K562 (cell line): Measurements from ENCODE around the gene PLA2G4F. TPM values are rescaled to one million over a fixed set of nuclear protein-coding genes. Genes with fewer than 3 reads are reported as not detected.

Experiments used
- ATAC-seq: fragments of 200-7000 bp; cut with Tn5 transposase; 3 replicates; pipeline ENCODE4 v1.9.1; 2020; ENCODE audit warnings: moderate library complexity
- BruUV-seq: library from RNA; stranded (reverse); fragments of 400-500 nt; replicated peaks from 2 replicates; lab custom pipeline; 2021; lab: Mats Ljungman, UMichigan
- CTCF ChIA-PET: fragments of 300-600 bp; formaldehyde crosslinking; extraction: SDS; loops from one replicate; lab custom pipeline; 2021; ENCODE audit warnings: low intra/inter-chr PET ratio; lab: Yijun Ruan, JAX
- POLR2A ChIA-PET: fragments of 300-600, 350-650 bp; sonication (Branson Sonifier 250); formaldehyde crosslinking; extraction: SDS; loops from one replicate; lab custom pipeline; 2021; ENCODE audit warnings: antibody characterized with exemption, inconsistent platforms; lab: Yijun Ruan, JAX
- DNase-seq, 4 experiments: peaks; one replicate each; pipeline versions ENCODE4 v3.0.0 to v3.0.0-alpha.2; 2011 to 2018; ENCODE audit warnings: low spot score in 3 of 4, mixed read lengths in 3 of 4; ENCODE audit errors: extremely low read depth in 1 of 4
- FAIRE-seq: peaks from 2 replicates; lab custom pipeline; 2011; peaks lifted over from hg19 to GRCh38; lab: Jason Lieb, UNC
- H2AFZ ChIP-seq: 2 replicates; pipeline ENCODE4 v1.6.0; 2011; ENCODE audit warnings: low read depth, low read length, control low read depth, inconsistent platforms
- H3K27ac ChIP-seq: fragments of 200-600 bp; 3 replicates; pipeline ENCODE4 v1.8.0; 2011; ENCODE audit warnings: low read depth, mild to moderate bottlenecking, control low read depth, inconsistent platforms, low read length, moderate library complexity, mixed read lengths; ENCODE audit errors: extremely low read depth
- H3K27me3 ChIP-seq, 2 experiments: fragments of 300-600 bp in 1 of 2; 2 replicates in 1 of 2; 3 replicates in 1 of 2; pipeline versions ENCODE4 v1.6.0 to v1.8.0; 2011; ENCODE audit warnings: inconsistent platforms in 2 of 2, low read length in 2 of 2, mild to moderate bottlenecking in 1 of 2, mixed read lengths in 1 of 2, moderate library complexity in 1 of 2; ENCODE audit not compliant: control insufficient read depth in 2 of 2, insufficient read depth in 2 of 2
- H3K36me3 ChIP-seq: fragments of 300-600 bp; 3 replicates; pipeline ENCODE4 v1.8.0; 2011; ENCODE audit warnings: mild to moderate bottlenecking, low read length, inconsistent platforms; ENCODE audit not compliant: control insufficient read depth, insufficient read depth
- H3K4me1 ChIP-seq, 2 experiments: fragments of 200-600 bp in 1 of 2; replicated peaks in 1 of 2; 2 replicates in 1 of 2; 3 replicates in 1 of 2; pipeline versions ENCODE4 v1.5.1 to v1.8.0; 2011; ENCODE audit warnings: inconsistent platforms in 2 of 2, low read length in 2 of 2, mild to moderate bottlenecking in 1 of 2, mixed read lengths in 1 of 2, moderate library complexity in 1 of 2; ENCODE audit not compliant: control insufficient read depth in 2 of 2, insufficient read depth in 2 of 2
- H3K4me2 ChIP-seq: 2 replicates; pipeline ENCODE4 v1.6.1; 2011; ENCODE audit warnings: low read length, control low read depth, inconsistent platforms, mixed read lengths; ENCODE audit not compliant: insufficient read depth
- H3K4me3 ChIP-seq: fragments of 200-600 bp; sonication (generic), shearing (Covaris generic); 2 replicates; pipeline ENCODE4 v1.5.1; 2016; ENCODE audit warnings: control low read depth, inconsistent platforms
- H3K79me2 ChIP-seq: fragments of 200-600 bp; 3 replicates; pipeline ENCODE4 v1.8.0; 2011; ENCODE audit warnings: low read length, inconsistent platforms; ENCODE audit not compliant: control insufficient read depth, insufficient read depth
- H3K9ac ChIP-seq, 2 experiments: 2 replicates each; pipeline versions ENCODE4 v1.6.0 to v1.6.1; 2011; ENCODE audit warnings: low read depth in 2 of 2, low read length in 2 of 2, control low read depth in 1 of 2, inconsistent platforms in 1 of 2, mild to moderate bottlenecking in 1 of 2, mixed read lengths in 1 of 2; ENCODE audit not compliant: insufficient read depth in 1 of 2
- H3K9me1 ChIP-seq: one replicate; pipeline ENCODE4 v1.6.0; 2011; ENCODE audit warnings: inconsistent platforms, mild to moderate bottlenecking, low read length, moderate library complexity; ENCODE audit not compliant: control insufficient read depth, insufficient read depth
- H3K9me3 ChIP-seq: replicated peaks from 2 replicates; pipeline ENCODE4 v1.5.1; 2011; ENCODE audit warnings: low read depth, low read length, inconsistent platforms; ENCODE audit not compliant: control insufficient read depth, insufficient read depth
- H4K20me1 ChIP-seq: replicated peaks from 2 replicates; pipeline ENCODE4 v1.6.1; 2011; ENCODE audit warnings: low read length, inconsistent platforms, mixed read lengths; ENCODE audit not compliant: control insufficient read depth, insufficient read depth
- BHLHE40 ChIP-seq: IDR thresholded peaks from 2 replicates; pipeline ENCODE4 v1.6.1; 2011; ENCODE audit warnings: low read length, improper control_type of control experiment
- CBX1 ChIP-seq: sonication (generic); IDR thresholded peaks from 2 replicates; pipeline ENCODE4 v1.6.1; 2016; ENCODE audit warnings: antibody characterized with exemption, low read depth, mild to moderate bottlenecking
- CHCHD3 ChIP-seq: fragments of 250-450 bp; sonication (Bioruptor Pico); IDR thresholded peaks from 2 replicates; pipeline ENCODE4 v2.1.2; 2022; ENCODE audit warnings: mild to moderate bottlenecking
- GATA2 ChIP-seq: sonication (generic); formaldehyde crosslinking; IDR thresholded peaks from 2 replicates; pipeline ENCODE4 v1.4.0; 2020; ENCODE audit warnings: mild to moderate bottlenecking, missing genetic modification reagents
- KDM5B ChIP-seq: fragments of 200-600 bp; sonication (generic); IDR thresholded peaks from 2 replicates; pipeline ENCODE4 v1.6.1; 2012; ENCODE audit warnings: low read depth, mild to moderate bottlenecking, moderate library complexity, low read length, control low read depth, inconsistent platforms; ENCODE audit not compliant: insufficient replicate concordance
- MCM3 ChIP-seq: fragments of 450-650 bp; IDR thresholded peaks from 2 replicates; pipeline ENCODE4 v1.6.1; 2016
- NR1H2 ChIP-seq: sonication (generic); formaldehyde crosslinking; IDR thresholded peaks from 2 replicates; pipeline ENCODE4 v1.4.0; 2020; ENCODE audit warnings: mild to moderate bottlenecking, missing genetic modification reagents
- NR2C1 ChIP-seq, 2 experiments: fragments of 450-650 bp; IDR thresholded peaks; 2 replicates each; pipeline ENCODE4 v1.6.1; 2017; ENCODE audit warnings: mild to moderate bottlenecking in 2 of 2, antibody characterized with exemption in 1 of 2, inconsistent platforms in 1 of 2, missing compliant biosample characterization in 1 of 2, missing genetic modification characterization in 1 of 2
- REST ChIP-seq, 2 experiments: fragments of 450-650 bp; formaldehyde crosslinking in 1 of 2; IDR thresholded peaks; 2 replicates each; pipeline versions ENCODE4 v1.4.0 to v1.6.1; 2014 to 2020; ENCODE audit warnings: mild to moderate bottlenecking in 2 of 2, borderline replicate concordance in 1 of 2, low read depth in 1 of 2
- SIN3A ChIP-seq, 2 experiments: fragments of 150-350 bp in 1 of 2; IDR thresholded peaks; 2 replicates each; pipeline ENCODE4 v1.6.1; 2011 to 2016; ENCODE audit warnings: borderline replicate concordance in 2 of 2, low read depth in 2 of 2, low read length in 2 of 2, mild to moderate bottlenecking in 2 of 2, moderate library complexity in 2 of 2; ENCODE audit not compliant: control insufficient read depth in 1 of 2
- TAF1 ChIP-seq: IDR thresholded peaks from 2 replicates; pipeline ENCODE4 v1.6.1; 2011; ENCODE audit warnings: mild to moderate bottlenecking, low read length, moderate library complexity; ENCODE audit not compliant: insufficient read depth, control insufficient read depth, severe bottlenecking; ENCODE audit errors: extremely low read depth
- TAF15 ChIP-seq: fragments of 200-400 bp; formaldehyde crosslinking; IDR thresholded peaks from 2 replicates; pipeline ENCODE4 v1.6.1; 2017; ENCODE audit warnings: mild to moderate bottlenecking, low read depth, low read length, moderate library complexity
- TEAD4 ChIP-seq, 2 experiments: sonication (generic) in 1 of 2; formaldehyde crosslinking in 1 of 2; IDR thresholded peaks; 2 replicates each; pipeline versions ENCODE4 v1.6.1 to v1.8.0; 2012 to 2022; ENCODE audit warnings: borderline replicate concordance in 1 of 2, inconsistent platforms in 1 of 2, low read length in 1 of 2, mild to moderate bottlenecking in 1 of 2, missing genetic modification reagents in 1 of 2
- ZNF197 ChIP-seq: fragments of 200-800 bp; sonication (Bioruptor generic); IDR thresholded peaks from 2 replicates; pipeline ENCODE4 v1.6.1; 2016; ENCODE audit warnings: low read depth, missing genetic modification characterization, missing compliant biosample characterization
- ZNF507 ChIP-seq: conservative IDR thresholded peaks from 2 replicates; pipeline ENCODE4 v1.6.1; 2017; ENCODE audit warnings: missing genetic modification characterization, missing compliant biosample characterization
- WGBS: fragments of 100-300 bp; shearing (Covaris generic); methylation state at CpG from one replicate; pipeline ENCODE4 v1.1.6; 2016; ENCODE audit warnings: low coverage, mixed read lengths; ENCODE audit not compliant: insufficient coverage; ENCODE audit errors: missing lambda C conversion rate; 5-methylcytosine and 5-hydroxymethylcytosine counted together
- in situ Hi-C: fragments of 300-500 bp; cut with MboI; formaldehyde crosslinking; loops from 4 replicates; pipeline ENCODE4 v1.15.0; 2018; ENCODE audit warnings: inconsistent platforms, mixed read lengths
- intact Hi-C: fragments of 100-400 bp; cut with micrococcal nuclease; formaldehyde crosslinking; loops from 2 replicates; pipeline ENCODE4 v1.14.2; 2022
- polyA plus RNA-seq, 8 experiments: library from polyadenylated mRNA; depleted of rRNA in 4 of 8; stranded (reverse) in 5 of 8; unstranded in 3 of 8; fragments of >200 nt; fragmentation: Nextera tagmentation in 2 of 8; fragmentation: Illumina TruSeq in 1 of 8; extraction: Ambion mirVana in 2 of 8; extraction: Trizol in 1 of 8; gene quantifications; 2 replicates each; pipeline versions ENCODE4 v1.2.1 to v1.2.3, GENCODE V29; 2011 to 2014; ENCODE audit warnings: inconsistent platforms in 1 of 8, missing spikeins in 1 of 8
- total RNA-seq, 7 experiments: library from RNA; depleted of rRNA in 6 of 7; stranded (reverse); fragments of >200 nt in 6 of 7; fragmentation: Illumina TruSeq in 2 of 7; extraction: Trizol in 2 of 7; gene quantifications; 2 replicates each; pipeline versions ENCODE4 v1.2.1 to v1.2.3, GENCODE V29; 2011 to 2021; ENCODE audit warnings: low replicate concordance in 1 of 7

The PLA2G4F gene
- total and polyA plus RNA-seq, 9 of the 15 experiments (the other 6 are each of a cell fraction or from before 2014, with no cell fraction given) = 0.02 TPM; not detected in 8

GRCh38 chr15:42185801-42186200 is 29.4 kb upstream of the PLA2G4F start:
- DNase-seq (no peak), ATAC-seq (no peak), FAIRE-seq (no peak)
- intact Hi-C loops (no loop called here), in situ Hi-C loops (no loop called here)
- Histone ChIP-seq H3K79me2 (no peaks in the 10 kb centered on the region), H3K9me3 (no peaks in the 10 kb centered on the region), H4K20me1 (no peaks in the 10 kb centered on the region), H3K9me1 (no peaks in the 10 kb centered on the region), H2AFZ (no peak overlapping the region), H3K27ac (no peak overlapping the region), H3K36me3 (peaks cover 61% of the 10 kb centered on the region), H3K4me1 (no peaks in the 10 kb centered on the region), H3K4me3 (no peak overlapping the region), H3K4me2 (no peak overlapping the region), H3K9ac (no peak overlapping the region), H3K27me3 (no peaks in the 10 kb centered on the region)
- no TSS peak for BruUV-seq
- ChIA-PET CTCF (no interaction called here), POLR2A (interaction anchor here (0.7 kb wide), 1 partner anchor 15 kb away, joined by 3 read pairs; no protein-coding TSS in a partner anchor)
- WGBS = 100% methylated on average over 1 of the region's 1 CpG
- TF ChIP-seq ZNF507 (no peak), ZNF197 (CRISPR knock-in tag) (no peak), TAF1 (no peak), REST (IDR thresholded peaks at IDR 0.05; ENCODE audit: borderline replicate concordance) (no peak), REST (CRISPR knock-in tag; IDR thresholded peaks at IDR 0.05; ENCODE audit: low read depth) (no peak), TEAD4 (IDR thresholded peaks at IDR 0.05; ENCODE audit: low read length) (no peak), TEAD4 (CRISPR knock-in tag; IDR thresholded peaks at IDR 0.05; ENCODE audit: borderline replicate concordance) (no peak), TAF15 (no peak), KDM5B (no peak), CBX1 (no peak), MCM3 (no peak), SIN3A (IDR thresholded peaks at IDR 0.05; ENCODE audit: borderline replicate concordance in 2 of 2, control insufficient read depth in 1 of 2, low read depth in 2 of 2, low read length in 2 of 2) (no peak), CHCHD3 (CRISPR knock-in tag) (no peak), NR2C1 (IDR thresholded peaks at IDR 0.05) (no peak), NR2C1 (tag; IDR thresholded peaks at IDR 0.05) (no peak), GATA2 (no peak), BHLHE40 (no peak), NR1H2 (CRISPR knock-in tag) (no peak)
